GM13977 (cell line): ENCODE data around the gene STRN3.

Experiments
- DNase-seq: peaks from one replicate; pipeline ENCODE4 v3.0.0; 2012; ENCODE audit warnings: low spot score
- in situ Hi-C: fragments of 300-500 bp; cut with MboI; formaldehyde crosslinking; loops from one replicate; pipeline ENCODE4 v1.12.0; 2022; ENCODE audit warnings: low sequenced_read_pairs, low pct_unique_long_range_greater_than_20kb, mixed read lengths, inconsistent platforms; ENCODE audit not compliant: unreplicated experiment
- TF ChIP-seq, protein P1 (sequence below): IDR thresholded peaks from 2 replicates; pipeline ENCODE4 v1.5.1; 2012; ENCODE audit warnings: mild to moderate bottlenecking, control low read depth; ENCODE audit not compliant: insufficient read depth; ENCODE audit errors: extremely low read depth, missing control alignments

STRN3 gene

DNA sequence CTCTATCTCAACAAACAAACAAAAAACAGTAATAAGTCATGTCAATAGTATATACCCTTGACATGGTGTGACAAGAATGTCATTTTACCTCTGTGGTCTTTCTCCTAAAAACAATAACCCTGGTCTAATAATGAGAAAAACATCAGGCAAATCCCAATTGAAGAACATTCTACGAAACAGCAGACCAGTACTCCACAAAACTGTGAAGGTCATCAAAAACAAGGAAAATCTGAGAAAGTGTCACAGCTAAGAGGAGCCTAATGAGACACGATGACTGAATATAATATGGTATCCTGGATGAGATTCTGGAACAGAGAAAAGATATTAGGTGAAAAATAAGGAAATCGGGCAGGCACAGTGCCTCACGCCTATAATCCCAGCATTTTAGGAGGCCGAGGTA lies 157.4 kb downstream of the STRN3 start:
- in situ Hi-C loops = no loop called here
- no peak for DNase-seq
- TF ChIP-seq, protein P1, sequence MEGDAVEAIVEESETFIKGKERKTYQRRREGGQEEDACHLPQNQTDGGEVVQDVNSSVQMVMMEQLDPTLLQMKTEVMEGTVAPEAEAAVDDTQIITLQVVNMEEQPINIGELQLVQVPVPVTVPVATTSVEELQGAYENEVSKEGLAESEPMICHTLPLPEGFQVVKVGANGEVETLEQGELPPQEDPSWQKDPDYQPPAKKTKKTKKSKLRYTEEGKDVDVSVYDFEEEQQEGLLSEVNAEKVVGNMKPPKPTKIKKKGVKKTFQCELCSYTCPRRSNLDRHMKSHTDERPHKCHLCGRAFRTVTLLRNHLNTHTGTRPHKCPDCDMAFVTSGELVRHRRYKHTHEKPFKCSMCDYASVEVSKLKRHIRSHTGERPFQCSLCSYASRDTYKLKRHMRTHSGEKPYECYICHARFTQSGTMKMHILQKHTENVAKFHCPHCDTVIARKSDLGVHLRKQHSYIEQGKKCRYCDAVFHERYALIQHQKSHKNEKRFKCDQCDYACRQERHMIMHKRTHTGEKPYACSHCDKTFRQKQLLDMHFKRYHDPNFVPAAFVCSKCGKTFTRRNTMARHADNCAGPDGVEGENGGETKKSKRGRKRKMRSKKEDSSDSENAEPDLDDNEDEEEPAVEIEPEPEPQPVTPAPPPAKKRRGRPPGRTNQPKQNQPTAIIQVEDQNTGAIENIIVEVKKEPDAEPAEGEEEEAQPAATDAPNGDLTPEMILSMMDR = no peak

DNA sequence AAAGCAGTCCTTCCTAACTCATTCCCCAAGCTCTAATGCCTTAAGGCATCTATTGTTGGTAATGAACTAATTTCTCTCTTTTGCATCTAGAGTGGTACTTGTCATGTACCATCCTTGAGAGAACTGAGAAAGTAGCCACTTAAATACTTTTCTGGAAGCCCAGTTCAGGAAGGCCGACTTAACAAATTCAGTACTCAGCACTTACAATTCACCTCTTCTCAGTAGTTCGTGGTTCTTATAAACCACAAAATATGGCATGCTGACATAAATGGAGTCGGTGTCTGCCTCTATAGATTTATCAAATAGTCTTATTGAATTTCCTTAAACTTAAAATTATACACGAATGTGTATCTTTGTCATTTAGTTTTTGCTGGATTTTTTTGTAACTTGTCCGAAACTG lies 161.2 kb downstream of the STRN3 start:
- in situ Hi-C loops = no loop called here
- TF ChIP-seq, protein P1 = no peak
- no peak for DNase-seq

DNA sequence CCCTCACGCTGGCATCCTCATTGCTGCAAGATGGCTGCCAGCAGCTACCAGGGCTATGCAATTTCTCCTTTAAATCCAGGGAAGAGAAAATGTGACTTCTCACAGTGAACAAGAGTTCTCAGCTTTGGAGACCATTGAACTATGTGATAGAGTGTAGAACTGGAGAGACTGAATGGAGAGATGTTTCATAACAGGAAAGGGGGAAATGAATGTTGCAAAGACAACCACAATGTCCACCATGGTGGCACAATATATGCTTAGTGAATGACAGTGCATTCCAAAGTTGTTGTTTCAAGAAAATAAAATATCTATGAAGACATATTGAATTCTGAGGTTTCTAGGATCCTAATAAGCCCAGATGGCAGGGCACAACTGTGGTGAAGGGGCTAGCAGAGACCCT lies 165.0 kb downstream of the STRN3 start:
- TF ChIP-seq, protein P1 = no peak
- DNase-seq = no peak
- in situ Hi-C loops = no loop called here

DNA sequence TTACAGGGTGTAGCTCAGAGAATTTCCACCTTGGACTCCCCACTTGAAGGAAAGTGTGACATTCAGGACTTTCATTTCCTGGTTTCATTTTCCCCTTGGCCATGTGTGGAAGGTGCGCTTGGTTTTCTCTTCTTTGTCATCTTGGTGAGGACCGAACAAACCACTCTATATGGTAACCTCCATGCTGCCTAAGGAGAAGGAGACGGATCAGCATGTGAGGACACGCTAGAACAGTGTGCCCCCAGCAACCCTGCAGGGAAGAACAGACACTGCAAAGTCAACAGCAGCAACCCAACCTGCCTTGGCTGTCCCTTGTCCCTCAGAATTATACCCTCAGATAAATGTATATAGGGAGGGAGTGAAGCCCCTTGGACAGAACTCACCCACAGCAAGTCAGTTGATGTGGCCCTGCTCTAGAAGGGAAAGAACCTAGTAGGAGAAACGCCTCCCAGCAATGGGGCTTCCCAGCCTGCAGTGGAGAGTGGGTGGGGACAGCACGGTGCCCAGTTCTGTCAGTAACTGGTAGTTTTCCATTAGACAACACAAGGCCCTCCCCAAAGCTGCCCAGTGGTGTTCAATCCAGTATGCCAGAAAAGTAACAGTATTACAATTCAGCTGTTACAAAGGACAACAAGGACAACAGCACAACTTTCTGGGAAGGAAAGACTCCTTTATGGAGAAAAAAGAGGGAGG lies 170.7 kb downstream of the STRN3 start:
- in situ Hi-C loops = no loop called here
- TF ChIP-seq, protein P1 = no peak
- DNase-seq = peak; percentile 55

DNA sequence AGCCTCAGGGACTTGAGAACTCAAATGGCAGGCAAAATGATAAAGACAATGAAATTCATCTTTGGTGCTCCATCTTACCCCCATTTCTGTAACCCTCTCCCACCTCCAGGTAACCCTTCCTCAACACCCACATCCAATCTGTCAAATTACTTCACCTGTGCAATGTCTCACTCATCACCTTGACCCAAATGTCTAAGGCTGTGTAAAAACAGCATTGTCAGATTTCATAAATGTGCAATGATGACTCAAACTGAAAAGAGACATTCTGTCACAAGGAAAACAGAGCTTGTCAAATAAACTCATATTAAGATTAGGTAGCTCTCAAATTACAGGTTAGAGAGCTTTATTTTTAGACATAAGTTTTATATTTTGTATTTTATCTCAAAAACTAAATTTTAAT lies 171.7 kb downstream of the STRN3 start:
- DNase-seq = peak; percentile 35
- TF ChIP-seq, protein P1 = no peak
- in situ Hi-C loops = no loop called here

DNA sequence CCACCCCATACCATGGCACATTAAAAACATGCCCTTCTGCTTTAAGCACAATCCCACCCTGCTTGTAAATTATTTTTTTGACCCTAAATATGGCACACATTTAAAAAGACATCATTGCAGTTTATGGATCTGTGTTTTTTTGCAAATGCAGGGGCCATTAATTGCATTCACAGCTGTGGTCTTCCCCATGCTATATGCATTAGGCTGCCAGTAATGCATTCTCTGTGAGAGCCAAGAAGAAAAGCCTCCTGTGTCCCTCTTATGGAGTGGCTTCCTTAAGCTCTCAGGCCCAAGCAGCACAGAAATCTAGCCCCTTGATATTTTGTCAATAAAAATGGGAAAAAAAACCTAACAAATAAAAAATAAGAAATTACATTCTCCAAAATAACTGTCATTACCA lies 172.2 kb downstream of the STRN3 start:
- in situ Hi-C loops = no loop called here
- DNase-seq = no peak
- TF ChIP-seq, protein P1 = no peak

DNA sequence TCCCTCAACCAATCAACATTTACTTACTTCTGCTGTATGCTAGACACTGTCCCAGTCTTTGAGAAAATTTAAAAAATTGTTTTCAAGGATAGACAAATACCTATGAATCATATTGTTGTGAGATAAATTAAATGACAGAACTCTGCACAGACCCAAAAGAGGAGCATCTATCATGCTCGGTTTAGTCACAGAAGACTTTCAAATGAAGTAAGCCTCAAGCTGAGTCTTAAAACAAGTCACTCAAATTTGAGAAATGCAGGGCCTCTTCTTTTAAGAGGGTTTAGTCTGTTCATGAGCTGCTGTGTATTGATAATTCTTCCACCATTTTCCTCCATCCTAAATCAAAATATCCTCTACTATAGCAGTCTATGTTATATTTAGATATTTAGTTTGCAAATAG lies 176.2 kb downstream of the STRN3 start:
- no peak for DNase-seq
- TF ChIP-seq, protein P1 = no peak
- in situ Hi-C loops = no loop called here
